K562 (cell line): ENCODE results near the gene ZBTB20. TPM values are rescaled to one million over a fixed set of nuclear protein-coding genes. Genes with fewer than 3 reads are reported as not detected.

ENCODE experiments used
- ATAC-seq: fragments of 200-7000 bp; cut with Tn5 transposase; 3 replicates; pipeline ENCODE4 v1.9.1; 2020; ENCODE audit warnings: moderate library complexity
- BruUV-seq: library from RNA; stranded (reverse); fragments of 400-500 nt; replicated peaks from 2 replicates; lab custom pipeline; 2021; lab: Mats Ljungman, UMichigan
- CTCF ChIA-PET: fragments of 300-600 bp; formaldehyde crosslinking; extraction: SDS; loops from one replicate; lab custom pipeline; 2021; ENCODE audit warnings: low intra/inter-chr PET ratio; lab: Yijun Ruan, JAX
- POLR2A ChIA-PET: fragments of 300-600, 350-650 bp; sonication (Branson Sonifier 250); formaldehyde crosslinking; extraction: SDS; loops from one replicate; lab custom pipeline; 2021; ENCODE audit warnings: antibody characterized with exemption, inconsistent platforms; lab: Yijun Ruan, JAX
- DNase-seq, 4 experiments: peaks; one replicate each; pipeline versions ENCODE4 v3.0.0 to v3.0.0-alpha.2; 2011 to 2018; ENCODE audit warnings: low spot score in 3 of 4, mixed read lengths in 3 of 4; ENCODE audit errors: extremely low read depth in 1 of 4
- FAIRE-seq: peaks from 2 replicates; lab custom pipeline; 2011; peaks lifted over from hg19 to GRCh38; lab: Jason Lieb, UNC
- H2AFZ ChIP-seq: 2 replicates; pipeline ENCODE4 v1.6.0; 2011; ENCODE audit warnings: low read depth, low read length, control low read depth, inconsistent platforms
- H3K27ac ChIP-seq: fragments of 200-600 bp; 3 replicates; pipeline ENCODE4 v1.8.0; 2011; ENCODE audit warnings: low read depth, mild to moderate bottlenecking, control low read depth, inconsistent platforms, low read length, moderate library complexity, mixed read lengths; ENCODE audit errors: extremely low read depth
- H3K27me3 ChIP-seq, 2 experiments: fragments of 300-600 bp in 1 of 2; 2 replicates in 1 of 2; 3 replicates in 1 of 2; pipeline versions ENCODE4 v1.6.0 to v1.8.0; 2011; ENCODE audit warnings: inconsistent platforms in 2 of 2, low read length in 2 of 2, mild to moderate bottlenecking in 1 of 2, mixed read lengths in 1 of 2, moderate library complexity in 1 of 2; ENCODE audit not compliant: control insufficient read depth in 2 of 2, insufficient read depth in 2 of 2
- H3K36me3 ChIP-seq: fragments of 300-600 bp; 3 replicates; pipeline ENCODE4 v1.8.0; 2011; ENCODE audit warnings: mild to moderate bottlenecking, low read length, inconsistent platforms; ENCODE audit not compliant: control insufficient read depth, insufficient read depth
- H3K4me1 ChIP-seq, 2 experiments: fragments of 200-600 bp in 1 of 2; replicated peaks in 1 of 2; 2 replicates in 1 of 2; 3 replicates in 1 of 2; pipeline versions ENCODE4 v1.5.1 to v1.8.0; 2011; ENCODE audit warnings: inconsistent platforms in 2 of 2, low read length in 2 of 2, mild to moderate bottlenecking in 1 of 2, mixed read lengths in 1 of 2, moderate library complexity in 1 of 2; ENCODE audit not compliant: control insufficient read depth in 2 of 2, insufficient read depth in 2 of 2
- H3K4me2 ChIP-seq: 2 replicates; pipeline ENCODE4 v1.6.1; 2011; ENCODE audit warnings: low read length, control low read depth, inconsistent platforms, mixed read lengths; ENCODE audit not compliant: insufficient read depth
- H3K4me3 ChIP-seq: fragments of 200-600 bp; sonication (generic), shearing (Covaris generic); 2 replicates; pipeline ENCODE4 v1.5.1; 2016; ENCODE audit warnings: control low read depth, inconsistent platforms
- H3K79me2 ChIP-seq: fragments of 200-600 bp; 3 replicates; pipeline ENCODE4 v1.8.0; 2011; ENCODE audit warnings: low read length, inconsistent platforms; ENCODE audit not compliant: control insufficient read depth, insufficient read depth
- H3K9ac ChIP-seq, 2 experiments: 2 replicates each; pipeline versions ENCODE4 v1.6.0 to v1.6.1; 2011; ENCODE audit warnings: low read depth in 2 of 2, low read length in 2 of 2, control low read depth in 1 of 2, inconsistent platforms in 1 of 2, mild to moderate bottlenecking in 1 of 2, mixed read lengths in 1 of 2; ENCODE audit not compliant: insufficient read depth in 1 of 2
- H3K9me1 ChIP-seq: one replicate; pipeline ENCODE4 v1.6.0; 2011; ENCODE audit warnings: inconsistent platforms, mild to moderate bottlenecking, low read length, moderate library complexity; ENCODE audit not compliant: control insufficient read depth, insufficient read depth
- H3K9me3 ChIP-seq: replicated peaks from 2 replicates; pipeline ENCODE4 v1.5.1; 2011; ENCODE audit warnings: low read depth, low read length, inconsistent platforms; ENCODE audit not compliant: control insufficient read depth, insufficient read depth
- H4K20me1 ChIP-seq: replicated peaks from 2 replicates; pipeline ENCODE4 v1.6.1; 2011; ENCODE audit warnings: low read length, inconsistent platforms, mixed read lengths; ENCODE audit not compliant: control insufficient read depth, insufficient read depth
- CHD4 ChIP-seq: fragments of 200-600 bp; sonication (generic); IDR thresholded peaks from 3 replicates; pipeline ENCODE4 v1.6.1; 2012; ENCODE audit warnings: low read depth, mild to moderate bottlenecking, mixed read lengths, low read length, inconsistent platforms; ENCODE audit not compliant: insufficient read depth, insufficient replicate concordance, poor library complexity, severe bottlenecking
- ETV6 ChIP-seq, 3 experiments: fragments of 150-350 bp in 1 of 3; sonication (generic) in 1 of 3; formaldehyde crosslinking in 1 of 3; IDR thresholded peaks; 2 replicates each; pipeline versions ENCODE4 v1.6.1 to v1.8.0; 2014 to 2022; ENCODE audit warnings: borderline replicate concordance in 2 of 3, low read depth in 2 of 3, antibody characterized with exemption in 1 of 3, low read length in 1 of 3, mild to moderate bottlenecking in 1 of 3, missing genetic modification reagents in 1 of 3
- HCFC1 ChIP-seq: IDR thresholded peaks from 2 replicates; pipeline ENCODE4 v1.6.1; 2012; ENCODE audit warnings: low read depth, low read length, improper control_type of control experiment
- HLTF ChIP-seq: fragments of 450-650 bp; IDR thresholded peaks from 2 replicates; pipeline ENCODE4 v1.6.1; 2016
- POLR2AphosphoS5 ChIP-seq: IDR thresholded peaks from 2 replicates; pipeline ENCODE4 v1.6.1; 2011; ENCODE audit warnings: mild to moderate bottlenecking, low read depth, low read length, moderate library complexity; ENCODE audit not compliant: control insufficient read depth, insufficient read depth
- POLR2G ChIP-seq: fragments of 200-400 bp; formaldehyde crosslinking; IDR thresholded peaks from 2 replicates; pipeline ENCODE4 v1.6.1; 2017; ENCODE audit warnings: low read depth, mild to moderate bottlenecking, antibody characterized with exemption, low read length, moderate library complexity
- SAFB ChIP-seq: fragments of 200-400 bp; formaldehyde crosslinking; IDR thresholded peaks from 2 replicates; pipeline ENCODE4 v1.6.1; 2017; ENCODE audit warnings: low read depth, low read length, borderline replicate concordance
- WGBS: fragments of 100-300 bp; shearing (Covaris generic); methylation state at CpG from one replicate; pipeline ENCODE4 v1.1.6; 2016; ENCODE audit warnings: low coverage, mixed read lengths; ENCODE audit not compliant: insufficient coverage; ENCODE audit errors: missing lambda C conversion rate; 5-methylcytosine and 5-hydroxymethylcytosine counted together
- in situ Hi-C: fragments of 300-500 bp; cut with MboI; formaldehyde crosslinking; loops from 4 replicates; pipeline ENCODE4 v1.15.0; 2018; ENCODE audit warnings: inconsistent platforms, mixed read lengths
- intact Hi-C: fragments of 100-400 bp; cut with micrococcal nuclease; formaldehyde crosslinking; loops from 2 replicates; pipeline ENCODE4 v1.14.2; 2022
- polyA plus RNA-seq, 8 experiments: library from polyadenylated mRNA; depleted of rRNA in 4 of 8; stranded (reverse) in 5 of 8; unstranded in 3 of 8; fragments of >200 nt; fragmentation: Nextera tagmentation in 2 of 8; fragmentation: Illumina TruSeq in 1 of 8; extraction: Ambion mirVana in 2 of 8; extraction: Trizol in 1 of 8; gene quantifications; 2 replicates each; pipeline versions ENCODE4 v1.2.1 to v1.2.3, GENCODE V29; 2011 to 2014; ENCODE audit warnings: inconsistent platforms in 1 of 8, missing spikeins in 1 of 8
- total RNA-seq, 7 experiments: library from RNA; depleted of rRNA in 6 of 7; stranded (reverse); fragments of >200 nt in 6 of 7; fragmentation: Illumina TruSeq in 2 of 7; extraction: Trizol in 2 of 7; gene quantifications; 2 replicates each; pipeline versions ENCODE4 v1.2.1 to v1.2.3, GENCODE V29; 2011 to 2021; ENCODE audit warnings: low replicate concordance in 1 of 7
- TF ChIP-seq, protein P1 (sequence below): fragments of 450-650 bp; IDR thresholded peaks from 2 replicates; pipeline ENCODE4 v1.6.1; 2014; ENCODE audit warnings: low read depth, mild to moderate bottlenecking, moderate library complexity, borderline replicate concordance
- TF ChIP-seq, protein P2 (sequence below): fragments of 450-650 bp; formaldehyde crosslinking; IDR thresholded peaks from 2 replicates; pipeline ENCODE4 v1.4.0; 2020; ENCODE audit warnings: mild to moderate bottlenecking
- TF ChIP-seq, protein P3 (sequence below): fragments of 150-350 bp; conservative IDR thresholded peaks from 2 replicates; pipeline ENCODE4 v1.6.1; 2014; ENCODE audit warnings: low read length
- TF ChIP-seq, protein P4 (sequence below): sonication (generic); formaldehyde crosslinking; IDR thresholded peaks from 2 replicates; pipeline ENCODE4 v1.8.1; 2023; ENCODE audit warnings: mild to moderate bottlenecking, missing genetic modification reagents, moderate library complexity
- TF ChIP-seq, protein P5 (sequence below): IDR thresholded peaks from 2 replicates; pipeline ENCODE4 v1.6.1; 2012; ENCODE audit warnings: low read depth, low read length, improper control_type of control experiment, borderline replicate concordance

ZBTB20 gene
- total and polyA plus RNA-seq, 9 of the 15 experiments (the other 6 are each of a cell fraction or from before 2014, with no cell fraction given) = 0.17 to 1.7 (median 0.45) TPM

DNA sequence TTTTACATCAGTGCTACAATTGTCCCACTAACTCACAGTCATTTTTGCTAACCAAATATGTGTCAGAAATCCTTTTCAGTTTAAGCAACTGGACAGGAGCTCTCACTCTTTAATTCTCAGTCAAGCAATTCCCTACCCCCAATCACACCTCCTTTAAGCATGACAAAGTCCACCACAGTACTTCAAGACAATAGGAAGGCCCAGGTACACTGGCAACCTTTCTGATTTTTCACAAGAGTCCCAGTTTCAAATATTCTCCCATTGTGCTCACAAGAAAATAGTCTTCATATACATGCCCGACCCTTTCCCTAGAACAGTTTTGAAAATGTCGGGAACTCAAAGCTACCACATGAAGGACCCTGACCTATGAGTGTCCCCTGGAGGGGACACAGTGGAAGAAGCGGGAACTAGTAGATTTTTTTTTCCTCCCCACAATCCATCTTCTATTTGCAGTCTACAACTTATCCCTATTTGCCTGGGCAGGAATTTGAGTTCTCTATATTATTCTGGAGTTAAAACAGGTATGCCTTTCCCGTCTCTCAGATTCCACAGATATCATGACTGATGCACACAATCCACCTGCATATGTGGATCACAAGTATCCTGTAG lies 439.7 kb downstream of the ZBTB20 start:
- WGBS = 0% methylated on average over 3 of the region's 4 CpGs
- H3K4me3 ChIP-seq = no peak overlapping the region
- POLR2A ChIA-PET = no interaction called here
- H3K4me2 ChIP-seq = no peak overlapping the region
- no peaks in the 10 kb centered on the region for H3K9me3 ChIP-seq
- no TSS peak for BruUV-seq
- H4K20me1 ChIP-seq = no peaks in the 10 kb centered on the region
- in situ Hi-C loops (no loop called here), intact Hi-C loops (no loop called here)
- no peaks in the 10 kb centered on the region for H3K4me1 ChIP-seq
- FAIRE-seq (no peak), DNase-seq (no peak), ATAC-seq (no peak)
- no peaks in the 10 kb centered on the region for H3K79me2 ChIP-seq
- no peaks in the 10 kb centered on the region for H3K36me3 ChIP-seq
- H2AFZ ChIP-seq = no peak overlapping the region
- no peaks in the 10 kb centered on the region for H3K27me3 ChIP-seq
- no peak overlapping the region for H3K9ac ChIP-seq
- H3K9me1 ChIP-seq = no peaks in the 10 kb centered on the region
- CTCF ChIA-PET = no interaction called here
- no peak overlapping the region for H3K27ac ChIP-seq
- TF ChIP-seq SAFB (no peak), POLR2G (no peak), CHD4 (no peak), POLR2AphosphoS5 (no peak), HCFC1 (no peak), HLTF (no peak), ETV6 (IDR thresholded peaks at IDR 0.05; ENCODE audit: borderline replicate concordance in 1 of 2, low read depth in 2 of 2, low read length in 1 of 2) (no peak), ETV6 (CRISPR knock-in tag; IDR thresholded peaks at IDR 0.05; ENCODE audit: borderline replicate concordance) (no peak)
- TF ChIP-seq, protein P1, sequence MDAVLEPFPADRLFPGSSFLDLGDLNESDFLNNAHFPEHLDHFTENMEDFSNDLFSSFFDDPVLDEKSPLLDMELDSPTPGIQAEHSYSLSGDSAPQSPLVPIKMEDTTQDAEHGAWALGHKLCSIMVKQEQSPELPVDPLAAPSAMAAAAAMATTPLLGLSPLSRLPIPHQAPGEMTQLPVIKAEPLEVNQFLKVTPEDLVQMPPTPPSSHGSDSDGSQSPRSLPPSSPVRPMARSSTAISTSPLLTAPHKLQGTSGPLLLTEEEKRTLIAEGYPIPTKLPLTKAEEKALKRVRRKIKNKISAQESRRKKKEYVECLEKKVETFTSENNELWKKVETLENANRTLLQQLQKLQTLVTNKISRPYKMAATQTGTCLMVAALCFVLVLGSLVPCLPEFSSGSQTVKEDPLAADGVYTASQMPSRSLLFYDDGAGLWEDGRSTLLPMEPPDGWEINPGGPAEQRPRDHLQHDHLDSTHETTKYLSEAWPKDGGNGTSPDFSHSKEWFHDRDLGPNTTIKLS = no peak
- TF ChIP-seq, protein P2, sequence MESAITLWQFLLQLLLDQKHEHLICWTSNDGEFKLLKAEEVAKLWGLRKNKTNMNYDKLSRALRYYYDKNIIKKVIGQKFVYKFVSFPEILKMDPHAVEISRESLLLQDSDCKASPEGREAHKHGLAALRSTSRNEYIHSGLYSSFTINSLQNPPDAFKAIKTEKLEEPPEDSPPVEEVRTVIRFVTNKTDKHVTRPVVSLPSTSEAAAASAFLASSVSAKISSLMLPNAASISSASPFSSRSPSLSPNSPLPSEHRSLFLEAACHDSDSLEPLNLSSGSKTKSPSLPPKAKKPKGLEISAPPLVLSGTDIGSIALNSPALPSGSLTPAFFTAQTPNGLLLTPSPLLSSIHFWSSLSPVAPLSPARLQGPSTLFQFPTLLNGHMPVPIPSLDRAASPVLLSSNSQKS (CRISPR knock-in tag) = no peak
- TF ChIP-seq, protein P3, sequence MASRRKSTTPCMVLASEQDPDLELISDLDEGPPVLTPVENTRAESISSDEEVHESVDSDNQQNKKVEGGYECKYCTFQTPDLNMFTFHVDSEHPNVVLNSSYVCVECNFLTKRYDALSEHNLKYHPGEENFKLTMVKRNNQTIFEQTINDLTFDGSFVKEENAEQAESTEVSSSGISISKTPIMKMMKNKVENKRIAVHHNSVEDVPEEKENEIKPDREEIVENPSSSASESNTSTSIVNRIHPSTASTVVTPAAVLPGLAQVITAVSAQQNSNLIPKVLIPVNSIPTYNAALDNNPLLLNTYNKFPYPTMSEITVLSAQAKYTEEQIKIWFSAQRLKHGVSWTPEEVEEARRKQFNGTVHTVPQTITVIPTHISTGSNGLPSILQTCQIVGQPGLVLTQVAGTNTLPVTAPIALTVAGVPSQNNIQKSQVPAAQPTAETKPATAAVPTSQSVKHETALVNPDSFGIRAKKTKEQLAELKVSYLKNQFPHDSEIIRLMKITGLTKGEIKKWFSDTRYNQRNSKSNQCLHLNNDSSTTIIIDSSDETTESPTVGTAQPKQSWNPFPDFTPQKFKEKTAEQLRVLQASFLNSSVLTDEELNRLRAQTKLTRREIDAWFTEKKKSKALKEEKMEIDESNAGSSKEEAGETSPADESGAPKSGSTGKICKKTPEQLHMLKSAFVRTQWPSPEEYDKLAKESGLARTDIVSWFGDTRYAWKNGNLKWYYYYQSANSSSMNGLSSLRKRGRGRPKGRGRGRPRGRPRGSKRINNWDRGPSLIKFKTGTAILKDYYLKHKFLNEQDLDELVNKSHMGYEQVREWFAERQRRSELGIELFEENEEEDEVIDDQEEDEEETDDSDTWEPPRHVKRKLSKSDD = no peak
- TF ChIP-seq, protein P4, sequence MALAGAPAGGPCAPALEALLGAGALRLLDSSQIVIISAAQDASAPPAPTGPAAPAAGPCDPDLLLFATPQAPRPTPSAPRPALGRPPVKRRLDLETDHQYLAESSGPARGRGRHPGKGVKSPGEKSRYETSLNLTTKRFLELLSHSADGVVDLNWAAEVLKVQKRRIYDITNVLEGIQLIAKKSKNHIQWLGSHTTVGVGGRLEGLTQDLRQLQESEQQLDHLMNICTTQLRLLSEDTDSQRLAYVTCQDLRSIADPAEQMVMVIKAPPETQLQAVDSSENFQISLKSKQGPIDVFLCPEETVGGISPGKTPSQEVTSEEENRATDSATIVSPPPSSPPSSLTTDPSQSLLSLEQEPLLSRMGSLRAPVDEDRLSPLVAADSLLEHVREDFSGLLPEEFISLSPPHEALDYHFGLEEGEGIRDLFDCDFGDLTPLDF (CRISPR knock-in tag) = no peak
- TF ChIP-seq, protein P5, sequence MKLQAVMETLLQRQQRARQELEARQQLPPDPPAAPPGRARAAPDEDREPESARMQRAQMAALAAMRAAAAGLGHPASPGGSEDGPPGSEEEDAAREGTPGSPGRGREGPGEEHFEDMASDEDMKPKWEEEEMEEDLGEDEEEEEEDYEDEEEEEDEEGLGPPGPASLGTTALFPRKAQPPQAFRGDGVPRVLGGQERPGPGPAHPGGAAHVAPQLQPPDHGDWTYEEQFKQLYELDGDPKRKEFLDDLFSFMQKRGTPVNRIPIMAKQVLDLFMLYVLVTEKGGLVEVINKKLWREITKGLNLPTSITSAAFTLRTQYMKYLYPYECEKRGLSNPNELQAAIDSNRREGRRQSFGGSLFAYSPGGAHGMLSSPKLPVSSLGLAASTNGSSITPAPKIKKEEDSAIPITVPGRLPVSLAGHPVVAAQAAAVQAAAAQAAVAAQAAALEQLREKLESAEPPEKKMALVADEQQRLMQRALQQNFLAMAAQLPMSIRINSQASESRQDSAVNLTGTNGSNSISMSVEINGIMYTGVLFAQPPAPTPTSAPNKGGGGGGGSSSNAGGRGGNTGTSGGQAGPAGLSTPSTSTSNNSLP = no peak
